ENCODE measurements around the gene PIK3R5.

GRCh38 chr17:8912084-8912981, 53.2 kb downstream of the PIK3R5 start:
- TF ChIP-seq GATA3 (IDR thresholded peaks at IDR 0.05; ENCODE audit: low read depth, low read length) (no peak), GATA2 (IDR thresholded peaks at IDR 0.05; ENCODE audit: low read depth, low read length) (no peak)

Measured in SH-SY5Y (cell line).